Measurements from ENCODE around the gene ITPR2.

DNA sequence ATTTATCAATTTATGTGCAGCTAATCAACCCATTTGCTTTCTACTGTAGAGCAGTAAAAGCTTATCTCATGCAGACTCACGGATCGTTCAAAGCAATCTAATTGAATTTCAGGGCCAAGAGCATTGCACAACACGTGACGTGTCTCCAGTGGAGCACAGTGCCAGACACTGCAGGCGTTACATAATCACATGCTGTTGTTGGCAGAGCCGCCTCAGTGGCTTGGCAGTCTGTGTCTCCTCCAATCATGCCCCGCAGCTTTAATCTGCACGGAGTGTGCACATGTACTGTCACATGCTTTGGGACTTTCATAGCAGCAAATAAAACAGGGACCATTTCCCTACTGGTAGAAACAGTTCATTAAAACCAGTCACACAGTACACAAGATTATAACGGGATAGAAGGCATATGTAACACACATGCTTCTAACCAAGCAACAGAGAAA lies 309.3 kb downstream of the ITPR2 start:
- TF ChIP-seq POLR2AphosphoS5 (IDR thresholded peaks at IDR 0.05; ENCODE audit: low read depth, low read length) (no peak), POLR2A (IDR thresholded peaks at IDR 0.05; ENCODE audit: low read depth, low read length) (no peak), TAF1 (IDR thresholded peaks at IDR 0.05; ENCODE audit: low read depth, low read length) (no peak), POU2F2 (IDR thresholded peaks at IDR 0.05; ENCODE audit: low read depth, low read length) (no peak), SPI1 (IDR thresholded peaks at IDR 0.05; ENCODE audit: low read depth, low read length) (no peak)

Measured in GM12891 (cell line).